ENCODE measurements around the gene STARD8. TPM values are rescaled to one million over a fixed set of nuclear protein-coding genes. Genes with fewer than 3 reads are reported as not detected.
A peak's percentile ranks its signal among the peaks of the same experiment; 100 is the strongest.

Gene STARD8
- total and polyA plus RNA-seq, 7 donors: 0.92 to 10.7 (median 5.3) TPM

DNA sequence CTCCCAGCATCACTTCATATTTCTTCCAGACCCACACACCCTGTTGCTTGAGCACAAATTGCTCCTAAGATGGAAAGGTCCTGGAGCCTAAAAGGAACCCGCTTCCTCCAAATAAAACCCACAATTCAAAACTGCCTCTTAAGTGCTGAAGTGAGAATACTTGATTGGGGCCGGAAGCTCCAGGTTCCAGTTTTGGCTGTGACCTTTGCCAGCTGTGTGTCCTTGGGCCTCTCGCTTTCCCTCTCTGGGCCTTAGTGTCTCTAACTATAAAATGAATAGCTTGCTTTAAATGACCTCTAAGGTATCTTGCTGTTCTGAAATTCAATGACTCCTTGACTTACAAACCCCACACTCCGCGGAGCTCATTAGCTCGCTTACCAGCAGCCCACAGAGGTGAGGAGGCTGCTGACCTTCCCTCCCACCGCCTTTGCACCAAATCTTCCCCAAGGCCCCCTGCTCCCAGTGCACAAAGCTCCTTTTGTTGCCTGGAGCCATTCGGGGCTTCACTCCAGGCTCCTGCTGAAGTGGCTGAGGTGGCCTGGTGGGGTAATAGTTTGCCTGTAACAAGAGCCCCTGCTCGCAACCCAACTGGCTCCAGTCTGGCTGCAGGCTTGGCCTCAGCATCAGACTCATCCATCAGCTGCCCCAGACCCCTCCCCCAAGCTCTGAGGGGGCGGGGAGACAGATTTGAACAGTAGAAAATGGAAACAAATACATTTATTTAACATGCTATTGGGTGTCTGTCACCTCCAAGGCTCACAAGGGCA is 21.8 kb downstream of the STARD8 start:
- H3K27ac ChIP-seq: no peak overlapping the region
- no peak for DNase-seq
- no peaks in the 10 kb centered on the region for H3K4me1 ChIP-seq
- WGBS, 2 donors: 76 to 79% methylated on average over 10 of the region's 10 CpGs
- TF ChIP-seq POLR2AphosphoS5 (IDR thresholded peaks at IDR 0.05) (no peak), CTCF (IDR thresholded peaks at IDR 0.05) (no peak), EP300 (IDR thresholded peaks at IDR 0.05) (no peak), POLR2A (IDR thresholded peaks at IDR 0.05) (no peak)
- no peaks in the 10 kb centered on the region for H3K36me3 ChIP-seq
- intact Hi-C loops (cut with DNase I): no loop called here
- H3K4me3 ChIP-seq: no peak overlapping the region
- no peaks in the 10 kb centered on the region for H3K9me3 ChIP-seq
- H3K27me3 ChIP-seq: no peaks in the 10 kb centered on the region

GRCh38 chrX:68669871-68670270 is 22.4 kb downstream of the STARD8 start:
- H3K9me3 ChIP-seq: no peaks in the 10 kb centered on the region
- no peaks in the 10 kb centered on the region for H3K36me3 ChIP-seq
- TF ChIP-seq POLR2A (IDR thresholded peaks at IDR 0.05) (no peak), EP300 (IDR thresholded peaks at IDR 0.05) (no peak), POLR2AphosphoS5 (IDR thresholded peaks at IDR 0.05) (no peak), CTCF (IDR thresholded peaks at IDR 0.05) (no peak)
- H3K4me3 ChIP-seq: no peak overlapping the region
- no peaks in the 10 kb centered on the region for H3K27me3 ChIP-seq
- 91 to 93% methylated on average over 3 of the region's 3 CpGs for WGBS, 2 donors
- intact Hi-C loops (cut with DNase I): no loop called here
- no peak overlapping the region for H3K27ac ChIP-seq
- DNase-seq: no peak
- H3K4me1 ChIP-seq: no peaks in the 10 kb centered on the region

DNA sequence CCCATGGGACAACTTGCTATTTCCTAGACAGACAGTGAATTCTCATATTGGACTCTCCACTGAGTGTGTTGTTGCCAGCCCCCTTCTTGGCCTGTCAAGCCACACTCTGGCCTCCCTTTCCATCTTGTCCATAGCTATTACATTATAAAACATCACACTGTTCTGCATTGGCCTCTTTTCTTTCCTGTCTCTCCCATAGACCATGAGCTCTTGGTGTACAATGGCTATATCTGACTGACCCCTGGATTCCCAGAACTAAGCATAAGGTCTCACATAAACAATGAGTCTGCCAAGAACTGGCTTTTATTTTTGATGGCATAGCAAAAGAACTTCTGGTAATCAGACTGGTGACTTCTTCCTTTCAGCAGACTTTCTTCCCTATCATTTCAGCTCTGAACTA is 23.8 kb downstream of the STARD8 start:
- Histone ChIP-seq H3K4me1 (no peaks in the 10 kb centered on the region), H3K36me3 (no peaks in the 10 kb centered on the region), H3K4me3 (no peak overlapping the region), H3K27ac (no peak overlapping the region), H3K9me3 (no peaks in the 10 kb centered on the region), H3K27me3 (no peaks in the 10 kb centered on the region)
- no peak for DNase-seq
- intact Hi-C loops (cut with DNase I): no loop called here
- TF ChIP-seq CTCF (IDR thresholded peaks at IDR 0.05): no peak
- TF ChIP-seq EP300 (IDR thresholded peaks at IDR 0.05): no peak
- no peak for TF ChIP-seq POLR2AphosphoS5 (IDR thresholded peaks at IDR 0.05)
- TF ChIP-seq POLR2A (IDR thresholded peaks at IDR 0.05): no peak

GRCh38 chrX:68672581-68673318 is 25.3 kb downstream of the STARD8 start:
- intact Hi-C loops (cut with DNase I): no loop called here
- H3K4me3 ChIP-seq: no peak overlapping the region
- H3K36me3 ChIP-seq: no peaks in the 10 kb centered on the region
- peak; percentile 72 for DNase-seq
- no peaks in the 10 kb centered on the region for H3K4me1 ChIP-seq
- H3K9me3 ChIP-seq: no peaks in the 10 kb centered on the region
- H3K27me3 ChIP-seq: no peaks in the 10 kb centered on the region
- TF ChIP-seq POLR2AphosphoS5 (IDR thresholded peaks at IDR 0.05) (no peak), EP300 (IDR thresholded peaks at IDR 0.05) (no peak), POLR2A (IDR thresholded peaks at IDR 0.05) (no peak)
- 64 to 66% methylated on average over 3 of the region's 3 CpGs for WGBS, 2 donors
- peak overlapping the region; percentile 14 to 46 (median 26) for H3K27ac ChIP-seq

DNA sequence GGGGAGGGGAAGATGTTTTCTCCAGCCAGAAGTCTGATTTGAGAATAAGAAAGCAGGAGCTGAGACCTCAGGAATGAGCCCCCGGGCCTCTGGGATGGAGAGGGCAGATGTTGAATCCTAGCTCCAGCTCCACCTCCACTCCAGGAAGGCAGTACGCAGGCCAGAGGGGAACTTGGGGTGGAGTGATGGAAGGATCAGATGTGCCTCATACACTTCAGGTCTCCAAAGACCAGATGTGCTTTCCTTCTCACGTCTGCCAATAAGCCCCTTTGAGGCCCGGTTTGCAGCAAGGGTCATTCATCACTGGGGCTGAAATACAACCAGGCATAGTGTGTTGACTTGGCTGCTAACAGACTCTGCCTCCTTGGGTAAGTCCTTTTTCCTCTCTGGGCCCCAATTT is 28.1 kb downstream of the STARD8 start:
- H3K36me3 ChIP-seq: no peaks in the 10 kb centered on the region
- H3K4me1 ChIP-seq: no peaks in the 10 kb centered on the region
- intact Hi-C loops (cut with DNase I): no loop called here
- 78 to 86% methylated on average over 4 of the region's 4 CpGs for WGBS, 2 donors
- H3K27me3 ChIP-seq: no peaks in the 10 kb centered on the region
- H3K27ac ChIP-seq: no peak overlapping the region
- no peaks in the 10 kb centered on the region for H3K9me3 ChIP-seq
- DNase-seq: no peak
- no peak overlapping the region for H3K4me3 ChIP-seq
- TF ChIP-seq CTCF (IDR thresholded peaks at IDR 0.05) (no peak), POLR2A (IDR thresholded peaks at IDR 0.05) (no peak), POLR2AphosphoS5 (IDR thresholded peaks at IDR 0.05) (no peak), EP300 (IDR thresholded peaks at IDR 0.05) (no peak)
